WTC11 (cell line): Measurements from ENCODE around the gene SLC25A25.

Source experiments
- CTCF ChIP-seq: fragments of 200-600 bp; IDR thresholded peaks from 2 replicates; pipeline ENCODE4 v1.8.0; 2022; ENCODE audit warnings: antibody characterized with exemption
- SP1 ChIP-seq: sonication (generic); formaldehyde crosslinking; conservative IDR thresholded peaks from 2 replicates; pipeline ENCODE4 v1.8.1; 2022; ENCODE audit warnings: missing genetic modification reagents
- ZNF121 ChIP-seq: sonication (generic); formaldehyde crosslinking; IDR thresholded peaks from 2 replicates; pipeline ENCODE4 v1.8.0; 2023; ENCODE audit warnings: missing genetic modification reagents

- no peak for TF ChIP-seq ZNF121 (CRISPR knock-in tag)
- no peak for TF ChIP-seq CTCF
- no peak for TF ChIP-seq SP1 (CRISPR knock-in tag)
These were observed 14.5 kb upstream of the SLC25A25 start for GRCh38 chr9:128053560-128053959.
